ENCODE measurements around the gene PRRT2. TPM values are rescaled to one million over a fixed set of nuclear protein-coding genes. Genes with fewer than 3 reads are reported as not detected.

PRRT2 gene
- total and polyA plus RNA-seq, 2 donors (not counting 3 experiments of a cell fraction or from before 2014, with no cell fraction given): 3.3 TPM

GRCh38 chr16:29813644-29814562 is 1.9 kb downstream of the PRRT2 start:
- Histone ChIP-seq H3K9me1 (replicated peaks; ENCODE audit: control insufficient read depth, extremely low read depth, insufficient read depth, low read length) (no peaks in the 10 kb centered on the region), H3K9ac (replicated peaks; ENCODE audit: extremely low read depth, insufficient read depth, low read length) (no peak overlapping the region), H3K36me3 (ENCODE audit: control insufficient read depth in 2 of 2, extremely low read depth in 1 of 2, insufficient read depth in 2 of 2, low read length in 2 of 2) (peaks cover 0 to 11% of the 10 kb centered on the region in 2 experiments), H3K9me3 (replicated peaks; ENCODE audit: control insufficient read depth, insufficient read depth, low read length) (no peaks in the 10 kb centered on the region), H3K27me3 (ENCODE audit: control insufficient read depth in 2 of 2, insufficient read depth in 2 of 2, low read length in 2 of 2) (no peaks in the 10 kb centered on the region), H3K4me2 (ENCODE audit: insufficient read depth, low read length) (no peak overlapping the region), H4K20me1 (replicated peaks; ENCODE audit: control insufficient read depth, extremely low read depth, insufficient read depth, low read length) (no peaks in the 10 kb centered on the region), H3K27ac (ENCODE audit: insufficient read depth, low read depth, low read length) (no peak overlapping the region), H3K4me1 (ENCODE audit: control insufficient read depth, extremely low read depth, insufficient read depth, low read length) (peaks cover 43% of the 10 kb centered on the region), H3K4me3 (replicated peaks in 1 of 3; ENCODE audit: insufficient read depth in 1 of 3, low read depth in 1 of 3, low read length in 3 of 3) (no peak overlapping the region), H3K79me2 (ENCODE audit: control insufficient read depth, insufficient read depth, low read length) (peaks cover 22% of the 10 kb centered on the region), H2AFZ (ENCODE audit: low read depth, low read length) (no peak overlapping the region)
- no peak for TF ChIP-seq POLR2AphosphoS5 (IDR thresholded peaks at IDR 0.05; ENCODE audit: insufficient read depth, low read depth, low read length)
- no peak for TF ChIP-seq MAX (IDR thresholded peaks at IDR 0.05; ENCODE audit: insufficient read depth, insufficient read length)
- no peak for TF ChIP-seq FOS (IDR thresholded peaks at IDR 0.05; ENCODE audit: borderline replicate concordance, insufficient read depth, low read length)
- TF ChIP-seq MYC (IDR thresholded peaks at IDR 0.05; ENCODE audit: low read depth, low read length): no peak
- no peak for TF ChIP-seq JUN (IDR thresholded peaks at IDR 0.05; ENCODE audit: borderline replicate concordance, insufficient read depth, insufficient read length, low read depth)
- TF ChIP-seq POLR2A (IDR thresholded peaks at IDR 0.05; ENCODE audit: low read depth, low read length): no peak
- TF ChIP-seq GATA2 (IDR thresholded peaks at IDR 0.05; ENCODE audit: insufficient read depth, insufficient read length, low read depth, low read length): no peak
- TF ChIP-seq EZH2 (IDR thresholded peaks at IDR 0.05; ENCODE audit: borderline replicate concordance, low read depth, low read length, severe bottlenecking): no peak
- no peak for TF ChIP-seq CTCF (IDR thresholded peaks at IDR 0.05; ENCODE audit: extremely low read depth in 1 of 2, insufficient read depth in 1 of 2, low read depth in 1 of 2, low read length in 2 of 2)
- POLR2A ChIA-PET: no interaction called here
- BruUV-seq (replicated peaks): no TSS peak
- FAIRE-seq: no peak
- CTCF ChIA-PET: no interaction called here
- dilution Hi-C loops (cut with MboI; ENCODE audit: extremely low pct_ligation_motif_present, low sequenced_read_pairs): no loop called here
- DNase-seq (ENCODE audit: low read depth, low spot score): no peak
- intact Hi-C loops (cut with micrococcal nuclease): no loop called here

Data from endothelial cell of umbilical vein (primary cell).